Stimulated activated CD8-positive, alpha-beta memory T cell treated with anti-CD3 and anti-CD28 coated beads, Interleukin-4, amount 100 ng/mL, for 4 hours (primary cell): ENCODE data around the gene XRN1.
"Not testable (repeated sequence)": the region's sequence is repeated elsewhere in the genome, so short reads cannot be mapped to it uniquely, and the experiment has no call there.

Experiments used
- DNase-seq, 2 donors: peaks; one replicate each; pipeline ENCODE4 v3.0.0-alpha.2; 2020; ENCODE audit warnings: low read depth in 2 of 2, low spot score in 1 of 2

The XRN1 gene

DNA sequence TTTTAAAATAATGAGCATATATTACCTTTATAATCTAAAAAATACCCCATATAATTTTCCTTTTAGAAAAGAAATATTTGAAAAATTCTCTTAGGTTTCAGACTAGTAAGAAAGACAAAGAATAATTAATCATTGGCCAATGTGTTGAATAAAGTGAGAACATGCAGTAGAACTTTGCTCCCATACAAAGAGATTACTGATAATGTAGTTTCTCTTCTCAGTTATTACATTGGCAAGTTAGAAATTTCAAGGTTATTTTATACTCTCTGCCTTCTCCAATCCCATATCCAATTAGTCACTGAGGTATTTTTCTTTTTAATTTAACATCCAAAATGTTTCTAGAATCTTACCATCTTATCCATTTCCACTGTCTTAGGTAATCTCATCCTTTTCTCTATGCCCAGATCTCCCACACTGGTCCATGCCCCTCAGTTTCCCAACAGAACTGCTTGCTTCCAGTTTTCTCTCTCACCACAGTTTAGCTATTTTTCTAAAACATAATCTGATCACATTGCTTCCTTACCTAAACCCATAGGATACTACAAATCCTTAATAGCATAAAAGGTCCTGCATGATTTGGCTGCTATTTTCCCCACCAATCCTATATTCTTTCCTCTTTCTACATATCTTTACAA lies 10.8 kb downstream of the XRN1 start:
- no peak for DNase-seq

DNA sequence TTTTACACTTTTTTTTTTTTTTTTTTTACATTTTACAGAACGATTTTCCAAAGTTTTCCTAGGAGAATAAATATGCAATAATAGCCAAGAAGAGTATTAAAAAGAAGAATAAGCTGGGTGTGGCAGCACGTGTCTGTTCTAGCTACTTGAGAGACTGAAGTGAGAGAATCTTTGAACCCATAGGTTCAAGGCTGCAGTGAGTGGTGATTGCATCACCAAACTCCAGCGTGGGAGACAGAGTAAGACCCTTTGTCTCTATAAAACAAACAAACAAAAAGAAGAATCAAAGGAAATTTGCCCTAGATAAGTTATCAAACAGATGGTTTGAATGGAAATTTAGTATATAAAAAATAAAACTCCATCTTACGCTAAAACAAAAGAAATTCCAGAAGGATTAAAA lies 13.3 kb downstream of the XRN1 start:
- no peak for DNase-seq

GRCh38 chr3:142433110-142433509 lies 14.7 kb downstream of the XRN1 start:
- no peak for DNase-seq

- DNase-seq, result no peak
Observed at GRCh38 chr3:142429582-142429981, 18.3 kb downstream of the XRN1 start.

- DNase-seq, result no peak
Observed at GRCh38 chr3:142424754-142425153, 23.1 kb downstream of the XRN1 start.

GRCh38 chr3:142418926-142419592 lies 28.8 kb downstream of the XRN1 start:
- DNase-seq, result no peak

GRCh38 chr3:142417302-142417701 lies 30.5 kb downstream of the XRN1 start:
- no peak for DNase-seq

- DNase-seq, result not testable (repeated sequence)
Observed at GRCh38 chr3:142400537-142400936, 47.3 kb downstream of the XRN1 start.

DNA sequence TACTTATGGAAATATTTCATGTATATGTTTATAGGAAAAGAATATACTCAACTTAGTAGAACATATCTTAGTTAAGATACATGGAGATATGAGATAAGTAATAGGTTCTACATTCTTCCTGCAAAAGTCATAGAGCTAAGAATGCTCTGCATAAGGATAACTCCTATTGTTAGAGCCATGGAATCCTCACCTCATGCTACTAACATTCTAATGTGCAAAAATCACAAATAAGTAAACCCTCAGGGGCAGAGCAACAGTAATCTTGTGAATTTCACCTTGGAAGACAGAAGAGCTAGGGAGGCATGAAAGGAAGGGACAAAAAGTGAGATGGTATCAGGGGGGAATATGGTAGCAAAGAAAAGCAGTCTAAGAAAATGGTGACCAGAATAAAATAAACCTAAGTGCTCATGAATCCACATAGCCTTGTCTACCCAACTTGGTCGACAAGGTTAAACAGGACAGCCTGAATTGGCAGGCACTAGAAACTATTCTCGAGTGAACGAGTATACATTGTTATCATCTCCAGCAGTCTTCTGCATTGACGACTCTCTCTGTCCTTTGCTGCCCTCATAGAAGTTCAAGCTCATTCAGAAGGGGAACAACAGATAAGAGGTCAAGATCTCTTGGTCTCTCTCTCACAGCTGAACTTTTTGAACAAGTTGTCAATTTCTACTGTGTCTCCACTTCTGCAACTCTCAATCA lies 52.8 kb downstream of the XRN1 start:
- DNase-seq, result no peak

- DNase-seq, result no peak
Observed at GRCh38 chr3:142385078-142385477, 62.8 kb downstream of the XRN1 start.

DNA sequence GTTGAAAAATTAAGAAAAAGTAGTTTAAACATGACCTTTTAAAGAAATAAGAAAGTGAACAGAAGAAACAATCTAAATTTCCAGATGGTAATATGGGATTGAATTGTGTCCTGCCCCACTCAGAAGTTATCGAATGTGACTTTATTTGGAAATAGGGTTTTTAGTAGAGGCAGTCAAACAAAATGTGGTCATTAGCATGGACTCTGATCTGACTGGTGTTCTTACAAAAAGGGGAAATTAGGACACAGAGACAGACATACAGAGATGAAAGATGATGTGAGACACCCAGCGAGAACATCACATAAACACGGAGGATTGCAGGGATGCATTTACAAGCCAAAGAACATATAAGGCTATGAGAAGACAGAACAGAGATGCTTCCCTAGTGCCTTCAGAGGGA lies 73.2 kb downstream of the XRN1 start:
- DNase-seq, result no peak

- DNase-seq, result not testable (repeated sequence)
Observed at GRCh38 chr3:142369576-142369975, 78.3 kb downstream of the XRN1 start.

DNA sequence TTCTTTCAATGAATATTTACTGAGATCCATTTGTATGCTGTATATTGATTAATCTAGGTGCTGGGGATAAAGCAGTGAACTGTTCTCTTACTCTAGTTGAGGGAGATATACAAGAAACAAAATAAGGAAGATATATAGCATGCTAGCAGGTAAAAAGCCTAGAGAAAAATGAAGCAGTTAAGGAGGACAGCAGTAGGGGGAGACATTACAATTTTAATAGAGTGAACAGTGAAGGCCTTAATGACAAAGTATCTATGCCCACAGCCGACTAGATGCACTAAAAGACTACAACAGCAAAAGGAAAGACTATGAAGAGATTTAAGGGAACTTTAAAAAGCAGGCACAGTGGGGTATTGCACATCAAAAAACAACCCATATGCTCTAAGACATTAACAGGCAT lies 81.4 kb downstream of the XRN1 start:
- DNase-seq, result no peak

GRCh38 chr3:142363936-142364467 lies 83.8 kb downstream of the XRN1 start:
- DNase-seq, result no peak

DNA sequence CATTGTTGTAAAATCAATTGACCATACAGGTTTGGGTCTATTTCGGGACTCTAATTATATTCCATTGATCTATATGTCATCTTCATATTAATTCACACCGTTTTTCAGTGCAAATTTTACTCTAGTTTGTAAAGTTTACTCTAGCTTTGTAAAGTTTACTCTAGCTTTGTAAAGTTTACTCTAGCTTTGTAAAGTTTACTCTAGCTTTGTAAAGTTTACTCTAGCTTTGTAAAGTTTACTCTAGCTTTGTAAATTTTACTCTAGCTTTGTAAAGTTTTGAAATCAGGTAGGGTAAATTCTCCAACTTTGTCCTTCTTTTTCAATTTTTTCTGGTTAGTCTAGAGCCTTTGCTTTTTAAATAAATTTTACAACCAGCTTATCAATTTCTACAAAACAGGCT lies 84.4 kb downstream of the XRN1 start:
- not testable (repeated sequence) for DNase-seq

GRCh38 chr3:142359367-142359766 lies 88.5 kb downstream of the XRN1 start:
- no peak for DNase-seq

GRCh38 chr3:142356818-142357217 lies 91.0 kb downstream of the XRN1 start:
- no peak for DNase-seq

GRCh38 chr3:142355692-142356091 lies 92.1 kb downstream of the XRN1 start:
- no peak for DNase-seq

- no peak for DNase-seq
Observed at GRCh38 chr3:142354076-142354475, 93.8 kb downstream of the XRN1 start.

DNA sequence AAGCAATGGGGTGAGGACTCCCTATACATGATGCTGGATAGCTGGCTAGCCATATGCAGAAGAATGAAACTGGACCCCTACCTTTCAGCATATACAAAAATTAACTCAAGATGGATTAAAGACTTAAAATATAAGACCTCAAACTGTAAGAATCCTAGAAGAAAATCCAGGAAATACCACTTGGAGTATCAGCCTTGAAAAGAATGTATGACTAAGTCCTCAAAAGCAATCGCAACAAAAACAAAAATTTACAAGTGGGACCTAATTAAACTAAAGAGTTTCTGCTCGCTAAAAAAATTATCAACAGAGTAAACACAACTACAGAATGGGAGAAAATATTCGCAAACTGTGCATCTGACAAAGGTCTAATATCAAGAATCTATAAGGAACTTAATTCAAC lies 94.3 kb downstream of the XRN1 start:
- DNase-seq, result no peak

DNA sequence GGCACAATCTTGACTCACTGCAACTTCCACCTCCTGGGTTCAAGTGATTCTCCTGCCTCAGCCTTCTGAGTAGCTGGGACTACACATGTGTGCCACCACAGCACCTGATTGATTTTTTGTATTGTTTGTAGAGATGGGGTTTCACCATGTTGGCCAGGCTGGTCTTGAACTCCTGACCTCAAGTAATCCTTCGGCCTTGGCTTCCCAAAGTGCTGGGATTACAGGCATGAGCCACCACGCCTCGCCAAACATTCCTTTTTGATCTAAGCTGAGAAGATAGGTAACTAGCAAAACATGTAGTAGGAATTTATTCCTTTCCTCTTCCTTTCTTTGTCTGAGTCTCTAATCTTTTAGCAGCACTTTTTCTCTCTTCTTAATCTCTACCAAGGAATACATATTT lies 95.1 kb downstream of the XRN1 start:
- not testable (repeated sequence) for DNase-seq

- DNase-seq, result no peak
Observed at GRCh38 chr3:142348460-142348859, 99.4 kb downstream of the XRN1 start.
